Gastroesophageal sphincter (tissue), 3 donors: Measurements from ENCODE around the gene HVCN1.

Source experiments
- CTCF ChIP-seq, 4 experiments: fragments of 200-600 bp in 2 of 4; fragments of 450-650 bp in 2 of 4; sonication (generic) in 1 of 4; IDR thresholded peaks; one replicate each; pipeline ENCODE4 v1.5.1; 2017 to 2019; ENCODE audit warnings: antibody characterized with exemption in 4 of 4, mild to moderate bottlenecking in 2 of 4, moderate library complexity in 2 of 4
- EP300 ChIP-seq: sonication (generic); formaldehyde crosslinking; IDR thresholded peaks from one replicate; pipeline ENCODE4 v1.6.1; 2017; ENCODE audit warnings: antibody characterized with exemption, mild to moderate bottlenecking
- POLR2A ChIP-seq, 2 donors: fragments of 450-650 bp; IDR thresholded peaks; one replicate each; pipeline ENCODE4 v1.6.1; 2017; ENCODE audit warnings: antibody characterized with exemption in 2 of 2, mild to moderate bottlenecking in 2 of 2, moderate library complexity in 1 of 2
- POLR2AphosphoS5 ChIP-seq: sonication (generic); formaldehyde crosslinking; IDR thresholded peaks from one replicate; pipeline ENCODE4 v1.6.1; 2017; ENCODE audit warnings: antibody characterized with exemption

DNA sequence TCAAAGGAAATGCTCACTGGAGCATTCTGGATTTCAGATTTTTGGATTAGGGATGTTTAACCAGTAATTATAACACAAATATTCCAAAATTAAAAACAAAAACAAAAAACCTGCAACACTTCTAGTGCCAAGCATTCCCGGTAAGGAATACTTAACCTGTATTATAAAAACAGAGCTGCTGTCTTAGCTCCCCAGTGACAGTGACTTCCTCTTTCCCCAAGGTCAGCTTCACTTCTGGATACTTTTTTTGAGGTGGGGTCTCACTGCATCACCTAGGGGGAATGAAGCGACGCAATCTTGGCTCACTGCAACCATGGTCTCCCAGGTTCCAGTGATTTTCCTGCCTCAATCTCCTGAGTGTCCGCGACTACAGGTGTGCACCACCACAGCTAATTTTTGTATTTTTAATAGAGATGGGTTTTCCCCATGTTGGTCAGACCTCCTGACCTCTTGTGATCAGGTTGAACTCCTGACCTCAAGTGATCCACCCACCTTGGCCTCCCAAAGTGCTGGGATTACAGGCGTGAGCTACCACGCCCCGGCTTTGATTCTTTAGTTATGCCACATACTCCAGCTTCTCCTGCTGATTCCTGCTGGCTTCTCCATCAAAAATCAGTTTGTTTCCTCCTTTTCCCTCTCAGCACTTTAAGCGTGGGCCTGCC, 37.9 kb upstream of the HVCN1 start:
- TF ChIP-seq CTCF (IDR thresholded peaks at IDR 0.05) (no peak), EP300 (no peak), POLR2AphosphoS5 (no peak), POLR2A (IDR thresholded peaks at IDR 0.05) (no peak)
